ENCODE data around the gene MICAL2. TPM values are rescaled to one million over a fixed set of nuclear protein-coding genes. Genes with fewer than 3 reads are reported as not detected.

The MICAL2 gene
- total RNA-seq, 4 donors from 2014 or later = 27.4 to 63.6 (median 51.9) TPM

- Histone ChIP-seq H3K27ac (peak overlapping the region in 1 of 3 donors; percentile 71), H3K4me3 (replicated peaks in 1 of 3) (no peak overlapping the region), H3K4me1 (peaks cover 18 to 22% of the 10 kb centered on the region in 2 donors), H3K9me3 (no peaks in the 10 kb centered on the region), H3K36me3 (peaks cover 0 to 11% of the 10 kb centered on the region in 2 donors), H3K27me3 (no peaks in the 10 kb centered on the region)
- intact Hi-C loops (cut with DNase I) = no loop called here
- WGBS, 2 donors = 51 to 82% methylated on average over 7 to 11 of the region's 11 CpGs
- TF ChIP-seq CTCF (IDR thresholded peaks at IDR 0.05) (no peak), POLR2A (IDR thresholded peaks at IDR 0.05) (no peak)
- peak; percentile 45 to 70 for DNase-seq
Observed at GRCh38 chr11:12220305-12220704, 109.9 kb downstream of the MICAL2 start.

GRCh38 chr11:12221051-12221535, 110.7 kb downstream of the MICAL2 start:
- TF ChIP-seq CTCF (IDR thresholded peaks at IDR 0.05) (no peak), POLR2A (IDR thresholded peaks at IDR 0.05) (no peak)
- no peaks in the 10 kb centered on the region for H3K27me3 ChIP-seq
- no peaks in the 10 kb centered on the region for H3K9me3 ChIP-seq
- intact Hi-C loops (cut with DNase I) = no loop called here
- no peak overlapping the region for H3K4me3 ChIP-seq (replicated peaks in 1 of 3)
- WGBS, 2 donors = 96 to 97% methylated on average over 6 of the region's 6 CpGs
- H3K4me1 ChIP-seq = peaks cover 11 to 16% of the 10 kb centered on the region in 2 donors
- H3K36me3 ChIP-seq = peaks cover 0 to 16% of the 10 kb centered on the region in 2 donors
- H3K27ac ChIP-seq = peak overlapping the region in 1 of 3 donors; percentile 71
- DNase-seq = no peak

GRCh38 chr11:12222055-12222792, 111.8 kb downstream of the MICAL2 start:
- Histone ChIP-seq H3K9me3 (no peaks in the 10 kb centered on the region), H3K27ac (no peak overlapping the region), H3K4me1 (peaks cover 9 to 16% of the 10 kb centered on the region in 2 donors), H3K36me3 (peaks cover 0 to 20% of the 10 kb centered on the region in 2 donors), H3K27me3 (no peaks in the 10 kb centered on the region), H3K4me3 (replicated peaks in 1 of 3) (no peak overlapping the region)
- no peak for DNase-seq
- 70 to 92% methylated on average over 15 to 17 of the region's 17 CpGs for WGBS, 2 donors
- intact Hi-C loops (cut with DNase I) = no loop called here
- TF ChIP-seq CTCF (IDR thresholded peaks at IDR 0.05) (no peak), POLR2A (IDR thresholded peaks at IDR 0.05) (no peak)

GRCh38 chr11:12223771-12224536, 113.6 kb downstream of the MICAL2 start:
- intact Hi-C loops (cut with DNase I) = no loop called here
- no peak overlapping the region for H3K4me3 ChIP-seq (replicated peaks in 1 of 3)
- H3K4me1 ChIP-seq = peaks cover 9 to 16% of the 10 kb centered on the region in 2 donors
- no peak overlapping the region for H3K27ac ChIP-seq
- H3K36me3 ChIP-seq = peaks cover 0 to 27% of the 10 kb centered on the region in 2 donors
- H3K27me3 ChIP-seq = no peaks in the 10 kb centered on the region
- 79 to 82% methylated on average over 7 of the region's 7 CpGs for WGBS, 2 donors
- TF ChIP-seq CTCF (IDR thresholded peaks at IDR 0.05) = no peak
- no peak for TF ChIP-seq POLR2A (IDR thresholded peaks at IDR 0.05)
- DNase-seq = no peak
- no peaks in the 10 kb centered on the region for H3K9me3 ChIP-seq

- intact Hi-C loops (cut with DNase I) = no loop called here
- TF ChIP-seq CTCF (IDR thresholded peaks at IDR 0.05) (no peak), POLR2A (IDR thresholded peaks at IDR 0.05) (no peak)
- DNase-seq = peak; percentile 53 to 60
- H3K4me1 ChIP-seq = peaks cover 9 to 16% of the 10 kb centered on the region in 2 donors
- WGBS, 2 donors = 63 to 79% methylated on average over 7 to 12 of the region's 12 CpGs
- no peaks in the 10 kb centered on the region for H3K9me3 ChIP-seq
- no peaks in the 10 kb centered on the region for H3K27me3 ChIP-seq
- H3K36me3 ChIP-seq = peaks cover 0 to 33% of the 10 kb centered on the region in 2 donors
- no peak overlapping the region for H3K4me3 ChIP-seq (replicated peaks in 1 of 3)
- H3K27ac ChIP-seq = no peak overlapping the region
Observed at GRCh38 chr11:12224537-12224893, 114.1 kb downstream of the MICAL2 start.

Data from thyroid gland (tissue), 4 donors.